HG03575 (cell line): ENCODE results near the gene YY1.

Experiments used
- ATAC-seq: cut with Tn5 transposase; IDR thresholded peaks from one replicate; pipeline ENCODE4 v1.9.1; 2021; ENCODE audit not compliant: unreplicated experiment, insufficient number of reproducible peaks, low FRiP score; ENCODE audit errors: extremely low read depth

The YY1 gene

GRCh38 chr14:100239211-100239839, 381 bp downstream of the YY1 start:
- no peak for ATAC-seq

- no peak for ATAC-seq
These were observed 1.1 kb downstream of the YY1 start for GRCh38 chr14:100239840-100240667.

GRCh38 chr14:100240668-100241032, 1.7 kb downstream of the YY1 start:
- ATAC-seq = no peak

GRCh38 chr14:100241279-100241678, 2.3 kb downstream of the YY1 start:
- ATAC-seq = no peak

GRCh38 chr14:100243020-100243419, 4.1 kb downstream of the YY1 start:
- ATAC-seq = no peak

- ATAC-seq = no peak
These were observed 8.0 kb downstream of the YY1 start for GRCh38 chr14:100246809-100247428.

GRCh38 chr14:100250732-100251465, 12.0 kb downstream of the YY1 start:
- no peak for ATAC-seq

GRCh38 chr14:100252684-100253083, 13.7 kb downstream of the YY1 start:
- ATAC-seq = no peak

GRCh38 chr14:100256339-100256895, 17.5 kb downstream of the YY1 start:
- ATAC-seq = peak; percentile 41

- no peak for ATAC-seq
These were observed 22.7 kb downstream of the YY1 start for GRCh38 chr14:100261621-100262020.

- no peak for ATAC-seq
These were observed 23.6 kb downstream of the YY1 start for GRCh38 chr14:100262545-100262944.

- ATAC-seq = no peak
These were observed 24.2 kb downstream of the YY1 start for GRCh38 chr14:100263141-100263540.

GRCh38 chr14:100267990-100268389, 29.0 kb downstream of the YY1 start:
- no peak for ATAC-seq

GRCh38 chr14:100268591-100269207, 29.8 kb downstream of the YY1 start:
- no peak for ATAC-seq

GRCh38 chr14:100271247-100271939, 32.4 kb downstream of the YY1 start:
- no peak for ATAC-seq

- ATAC-seq = no peak
These were observed 35.3 kb downstream of the YY1 start for GRCh38 chr14:100274250-100274649.

- ATAC-seq = no peak
These were observed 36.3 kb downstream of the YY1 start for GRCh38 chr14:100275214-100275613.

- no peak for ATAC-seq
These were observed 39.8 kb downstream of the YY1 start for GRCh38 chr14:100278702-100279101.
